UCSD-AML1 (cell line): ENCODE results near the gene FAM9C.
"Not testable (repeated sequence)": the region's sequence is repeated elsewhere in the genome, so short reads cannot be mapped to it uniquely, and the experiment has no call there.

Experiments
- DNase-seq: peaks from one replicate; lab custom pipeline; 2025; ENCODE audit not compliant: unreplicated experiment; lab: John Stamatoyannopoulos, UW

Gene FAM9C

GRCh38 chrX:13044441-13044840 is at the start of gene FAM9C:
Gene FAM9C (minus strand): TSS chrX:13044620. CDS start chrX:13043789, 831 bp downstream.
- no peak for DNase-seq

GRCh38 chrX:13093529-13094140 is 49.2 kb upstream of the FAM9C start:
- DNase-seq: no peak

GRCh38 chrX:13092455-13092941 is 48.1 kb upstream of the FAM9C start:
- DNase-seq: no peak

GRCh38 chrX:13091111-13091765 is 46.8 kb upstream of the FAM9C start:
- no peak for DNase-seq

- no peak for DNase-seq
These were observed 46.1 kb upstream of the FAM9C start for GRCh38 chrX:13090339-13091110.

GRCh38 chrX:13090027-13090338 is 45.6 kb upstream of the FAM9C start:
- DNase-seq: no peak

GRCh38 chrX:13088156-13088487 is 43.7 kb upstream of the FAM9C start:
- DNase-seq: no peak

- DNase-seq: no peak
These were observed 43.1 kb upstream of the FAM9C start for GRCh38 chrX:13087322-13088155.

- not testable (repeated sequence) for DNase-seq
These were observed 42.4 kb upstream of the FAM9C start for GRCh38 chrX:13086793-13087321.

GRCh38 chrX:13086076-13086475 is 41.7 kb upstream of the FAM9C start:
- no peak for DNase-seq

- peak; percentile 16 for DNase-seq
These were observed 41.1 kb upstream of the FAM9C start for GRCh38 chrX:13085526-13085925.

GRCh38 chrX:13084611-13085010 is 40.2 kb upstream of the FAM9C start:
- no peak for DNase-seq

- DNase-seq: not testable (repeated sequence)
These were observed 39.4 kb upstream of the FAM9C start for GRCh38 chrX:13083755-13084326.

- DNase-seq: no peak
These were observed 38.0 kb upstream of the FAM9C start for GRCh38 chrX:13082206-13083065.

- DNase-seq: no peak
These were observed 37.2 kb upstream of the FAM9C start for GRCh38 chrX:13081395-13082205.

- DNase-seq: no peak
These were observed 35.8 kb upstream of the FAM9C start for GRCh38 chrX:13080128-13080795.

GRCh38 chrX:13078739-13079444 is 34.5 kb upstream of the FAM9C start:
- DNase-seq: peak; percentile 27

- peak; percentile 24 for DNase-seq
These were observed 32.7 kb upstream of the FAM9C start for GRCh38 chrX:13077168-13077567.
